ENCODE measurements around the gene FOLR1. TPM values are rescaled to one million over a fixed set of nuclear protein-coding genes. Genes with fewer than 3 reads are reported as not detected.
"Not testable (repeated sequence)": the region's sequence is repeated elsewhere in the genome, so short reads cannot be mapped to it uniquely, and the experiment has no call there.

Gene FOLR1
- total RNA-seq, 2 donors from 2014 or later: not detected

GRCh38 chr11:72172043-72172442 is 19.9 kb upstream of the FOLR1 start:
- DNase-seq (ENCODE audit: low spot score); H3K27me3 Mint-ChIP-seq; H3K9me3 Mint-ChIP-seq; H3K27ac Mint-ChIP-seq; H3K4me3 Mint-ChIP-seq; H3K36me3 Mint-ChIP-seq: not testable (repeated sequence)
- H3K4me1 Mint-ChIP-seq (ENCODE audit: low read depth in 2 of 2): peaks cover 0 to 10% of the 10 kb centered on the region in 2 donors
- peak in 1 of 2 donors; percentile 48 for ATAC-seq

DNA sequence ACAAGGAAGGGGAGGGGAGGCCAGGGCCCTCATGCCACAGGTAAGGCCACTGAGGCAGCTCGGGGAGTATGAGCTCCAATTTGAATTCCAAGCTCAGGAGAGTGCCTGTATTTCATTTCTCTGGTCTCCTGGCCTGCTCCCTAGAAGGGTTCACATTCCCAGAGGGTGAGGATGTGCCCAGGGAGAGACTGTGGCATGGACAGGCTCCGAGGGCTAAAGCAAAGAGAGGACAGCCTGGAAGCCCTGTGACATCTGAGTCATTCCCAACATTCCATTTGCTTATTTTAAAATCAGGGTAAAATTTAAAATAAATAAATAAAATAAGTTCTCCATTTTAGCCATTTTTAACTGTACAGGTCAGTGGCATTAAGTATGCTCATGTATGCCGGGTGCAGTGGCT is 18.6 kb upstream of the FOLR1 start:
- ATAC-seq (no peak), DNase-seq (ENCODE audit: low spot score) (no peak)
- Mint-ChIP-seq H3K4me3 (no peak overlapping the region), H3K27ac (no peak overlapping the region), H3K36me3 (no peaks in the 10 kb centered on the region), H3K27me3 (peaks cover 0 to 2% of the 10 kb centered on the region in 2 donors), H3K9me3 (no peaks in the 10 kb centered on the region), H3K4me1 (ENCODE audit: low read depth in 2 of 2) (peaks cover 0 to 10% of the 10 kb centered on the region in 2 donors)

- no peak overlapping the region for H3K27ac Mint-ChIP-seq
- H3K4me1 Mint-ChIP-seq (ENCODE audit: low read depth in 2 of 2): peaks cover 0 to 9% of the 10 kb centered on the region in 2 donors
- H3K4me3 Mint-ChIP-seq: no peak overlapping the region
- no peaks in the 10 kb centered on the region for H3K9me3 Mint-ChIP-seq
- peaks cover 0 to 2% of the 10 kb centered on the region in 2 donors for H3K27me3 Mint-ChIP-seq
- ATAC-seq: no peak
- DNase-seq (ENCODE audit: low spot score): no peak
- H3K36me3 Mint-ChIP-seq: no peaks in the 10 kb centered on the region
Measured at GRCh38 chr11:72174302-72175070, 17.5 kb upstream of the FOLR1 start.

DNA sequence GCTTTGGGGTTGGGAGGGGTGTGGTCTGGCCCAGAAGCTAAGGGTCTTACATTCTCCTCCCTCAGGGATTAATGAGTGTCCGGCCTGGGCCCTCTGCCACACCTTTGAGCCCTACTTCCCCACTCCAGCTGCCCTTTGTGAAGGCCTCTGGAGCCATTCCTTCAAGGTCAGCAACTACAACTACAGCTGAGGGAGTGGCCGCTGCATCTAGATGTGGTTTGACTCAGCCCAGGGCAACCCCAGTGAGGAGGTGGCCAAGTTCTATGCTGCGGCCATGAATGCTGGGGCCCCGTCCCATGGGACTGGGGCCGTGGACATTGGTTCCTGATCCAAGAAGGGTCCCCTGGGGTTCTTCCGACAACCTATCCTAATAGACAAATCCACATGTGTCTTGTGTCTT is 14.3 kb upstream of the FOLR1 start:
- Mint-ChIP-seq H3K4me1 (ENCODE audit: low read depth in 2 of 2) (no peaks in the 10 kb centered on the region), H3K9me3 (no peaks in the 10 kb centered on the region), H3K4me3 (no peak overlapping the region), H3K27ac (no peak overlapping the region), H3K27me3 (peaks cover 10 to 16% of the 10 kb centered on the region in 2 donors), H3K36me3 (no peaks in the 10 kb centered on the region)
- no peak for ATAC-seq
- no peak for DNase-seq (ENCODE audit: low spot score)

GRCh38 chr11:72179049-72179803 is 12.7 kb upstream of the FOLR1 start:
- peaks cover 17 to 20% of the 10 kb centered on the region in 2 donors for H3K27me3 Mint-ChIP-seq
- no peaks in the 10 kb centered on the region for H3K9me3 Mint-ChIP-seq
- H3K4me1 Mint-ChIP-seq (ENCODE audit: low read depth in 2 of 2): peaks cover 4 to 6% of the 10 kb centered on the region in 2 donors
- no peak for ATAC-seq
- no peak for DNase-seq (ENCODE audit: low spot score)
- H3K36me3 Mint-ChIP-seq: no peaks in the 10 kb centered on the region
- H3K27ac Mint-ChIP-seq: no peak overlapping the region
- no peak overlapping the region for H3K4me3 Mint-ChIP-seq

- DNase-seq (ENCODE audit: low spot score) (no peak), ATAC-seq (no peak)
- Mint-ChIP-seq H3K27ac (no peak overlapping the region), H3K4me1 (ENCODE audit: low read depth in 2 of 2) (peaks cover 4 to 6% of the 10 kb centered on the region in 2 donors), H3K27me3 (peaks cover 17 to 20% of the 10 kb centered on the region in 2 donors), H3K4me3 (no peak overlapping the region), H3K36me3 (no peaks in the 10 kb centered on the region), H3K9me3 (no peaks in the 10 kb centered on the region)
Measured at GRCh38 chr11:72179804-72180396, 12.0 kb upstream of the FOLR1 start.

- DNase-seq (ENCODE audit: low spot score); H3K4me1 Mint-ChIP-seq (ENCODE audit: low read depth in 2 of 2); H3K36me3 Mint-ChIP-seq; H3K4me3 Mint-ChIP-seq; H3K27ac Mint-ChIP-seq; H3K9me3 Mint-ChIP-seq: not testable (repeated sequence)
- peaks cover 17 to 20% of the 10 kb centered on the region in 2 donors for H3K27me3 Mint-ChIP-seq
- peak; percentile 10 to 40 for ATAC-seq
Measured at GRCh38 chr11:72180892-72181552, 10.9 kb upstream of the FOLR1 start.

GRCh38 chr11:72181553-72181958 is 10.4 kb upstream of the FOLR1 start:
- peaks cover 17 to 18% of the 10 kb centered on the region in 2 donors for H3K27me3 Mint-ChIP-seq
- H3K9me3 Mint-ChIP-seq; H3K4me3 Mint-ChIP-seq; DNase-seq (ENCODE audit: low spot score); H3K36me3 Mint-ChIP-seq; H3K27ac Mint-ChIP-seq; H3K4me1 Mint-ChIP-seq (ENCODE audit: low read depth in 2 of 2): not testable (repeated sequence)
- peak in 1 of 2 donors; percentile 59 for ATAC-seq

- Mint-ChIP-seq H3K27me3 (peaks cover 4 to 5% of the 10 kb centered on the region in 2 donors), H3K4me1 (ENCODE audit: low read depth in 2 of 2) (peaks cover 4% of the 10 kb centered on the region in 2 donors), H3K4me3 (no peak overlapping the region), H3K27ac (no peak overlapping the region), H3K9me3 (no peaks in the 10 kb centered on the region), H3K36me3 (no peaks in the 10 kb centered on the region)
- DNase-seq (ENCODE audit: low spot score): no peak
- no peak for ATAC-seq
Measured at GRCh38 chr11:72188267-72188666, 3.7 kb upstream of the FOLR1 start.

- no peak for DNase-seq (ENCODE audit: low spot score)
- no peaks in the 10 kb centered on the region for H3K9me3 Mint-ChIP-seq
- no peak overlapping the region for H3K4me3 Mint-ChIP-seq
- ATAC-seq: peak in 1 of 2 donors; percentile 53
- H3K27me3 Mint-ChIP-seq: no peaks in the 10 kb centered on the region
- no peak overlapping the region for H3K27ac Mint-ChIP-seq
- no peaks in the 10 kb centered on the region for H3K4me1 Mint-ChIP-seq (ENCODE audit: low read depth in 2 of 2)
- H3K36me3 Mint-ChIP-seq: no peaks in the 10 kb centered on the region
Measured at GRCh38 chr11:72189455-72190250, 2.3 kb upstream of the FOLR1 start.

- no peak for ATAC-seq
- Mint-ChIP-seq H3K27ac (no peak overlapping the region), H3K36me3 (no peaks in the 10 kb centered on the region), H3K9me3 (no peaks in the 10 kb centered on the region), H3K27me3 (no peaks in the 10 kb centered on the region), H3K4me1 (ENCODE audit: low read depth in 2 of 2) (no peaks in the 10 kb centered on the region), H3K4me3 (no peak overlapping the region)
- DNase-seq (ENCODE audit: low spot score): no peak
Measured at GRCh38 chr11:72190631-72191071, 1.3 kb upstream of the FOLR1 start.

- H3K27ac Mint-ChIP-seq: no peak overlapping the region
- H3K4me3 Mint-ChIP-seq: no peak overlapping the region
- DNase-seq (ENCODE audit: low spot score) (no peak), ATAC-seq (no peak)
- H3K9me3 Mint-ChIP-seq: no peaks in the 10 kb centered on the region
- no peaks in the 10 kb centered on the region for H3K4me1 Mint-ChIP-seq (ENCODE audit: low read depth in 2 of 2)
- no peaks in the 10 kb centered on the region for H3K27me3 Mint-ChIP-seq
- no peaks in the 10 kb centered on the region for H3K36me3 Mint-ChIP-seq
Measured at GRCh38 chr11:72195518-72196270, 3.8 kb downstream of the FOLR1 start.
